ENCODE data around the gene PSMA5.
A peak's percentile ranks its signal among the peaks of the same experiment; 100 is the strongest.
"Not testable (repeated sequence)": the region's sequence is repeated elsewhere in the genome, so short reads cannot be mapped to it uniquely, and the experiment has no call there.

Gene PSMA5

GRCh38 chr1:109426281-109427170, at the start of gene PSMA5:
PSMA5 (minus strand) TSS chr1:109426448; CDS start chr1:109426330, 118 bp downstream.
- FAIRE-seq: peak; percentile 92

GRCh38 chr1:109475261-109475660, 49.0 kb upstream of the PSMA5 start:
- no peak for FAIRE-seq

GRCh38 chr1:109474697-109475096, 48.4 kb upstream of the PSMA5 start:
- no peak for FAIRE-seq

GRCh38 chr1:109473284-109474057, 47.2 kb upstream of the PSMA5 start:
- FAIRE-seq: not testable (repeated sequence)

- FAIRE-seq: no peak
Measured at GRCh38 chr1:109472779-109473178, 46.5 kb upstream of the PSMA5 start.

- FAIRE-seq: no peak
Measured at GRCh38 chr1:109470245-109470644, 44.0 kb upstream of the PSMA5 start.

- no peak for FAIRE-seq
Measured at GRCh38 chr1:109468903-109469302, 42.7 kb upstream of the PSMA5 start.

GRCh38 chr1:109468061-109468460, 41.8 kb upstream of the PSMA5 start:
- FAIRE-seq: no peak

- no peak for FAIRE-seq
Measured at GRCh38 chr1:109467301-109467777, 41.1 kb upstream of the PSMA5 start.

GRCh38 chr1:109466452-109467300, 40.4 kb upstream of the PSMA5 start, which contains the start of gene SYPL2:
SYPL2 (plus strand) TSS chr1:109466546; CDS start chr1:109466844, 298 bp downstream.
- FAIRE-seq: no peak

GRCh38 chr1:109466125-109466451, 39.8 kb upstream of the PSMA5 start:
- FAIRE-seq: no peak

GRCh38 chr1:109457819-109458218, 31.6 kb upstream of the PSMA5 start:
- FAIRE-seq: no peak

GRCh38 chr1:109454497-109455133, 28.4 kb upstream of the PSMA5 start:
- no peak for FAIRE-seq

GRCh38 chr1:109447524-109447923, 21.3 kb upstream of the PSMA5 start:
- no peak for FAIRE-seq

GRCh38 chr1:109445949-109446695, 19.9 kb upstream of the PSMA5 start:
- FAIRE-seq: peak; percentile 89

GRCh38 chr1:109444346-109444745, 18.1 kb upstream of the PSMA5 start:
- FAIRE-seq: no peak

- no peak for FAIRE-seq
Measured at GRCh38 chr1:109443476-109443875, 17.2 kb upstream of the PSMA5 start.

GRCh38 chr1:109441069-109441468, 14.8 kb upstream of the PSMA5 start:
- FAIRE-seq: no peak

- no peak for FAIRE-seq
Measured at GRCh38 chr1:109438798-109439297, 12.6 kb upstream of the PSMA5 start.

GRCh38 chr1:109434484-109434883, 8.2 kb upstream of the PSMA5 start:
- no peak for FAIRE-seq

- FAIRE-seq: no peak
Measured at GRCh38 chr1:109433322-109433721, 7.1 kb upstream of the PSMA5 start.

Data from endometrium (tissue), 2 donors.